ENCODE results near the gene CAPN2.
"Not testable (repeated sequence)": the region's sequence is repeated elsewhere in the genome, so short reads cannot be mapped to it uniquely, and the experiment has no call there.

Gene CAPN2

GRCh38 chr1:223794136-223794880, 82.0 kb downstream of the CAPN2 start:
- DNase-seq: no peak

- no peak for DNase-seq
These were observed 83.9 kb downstream of the CAPN2 start for GRCh38 chr1:223796210-223796609.

DNA sequence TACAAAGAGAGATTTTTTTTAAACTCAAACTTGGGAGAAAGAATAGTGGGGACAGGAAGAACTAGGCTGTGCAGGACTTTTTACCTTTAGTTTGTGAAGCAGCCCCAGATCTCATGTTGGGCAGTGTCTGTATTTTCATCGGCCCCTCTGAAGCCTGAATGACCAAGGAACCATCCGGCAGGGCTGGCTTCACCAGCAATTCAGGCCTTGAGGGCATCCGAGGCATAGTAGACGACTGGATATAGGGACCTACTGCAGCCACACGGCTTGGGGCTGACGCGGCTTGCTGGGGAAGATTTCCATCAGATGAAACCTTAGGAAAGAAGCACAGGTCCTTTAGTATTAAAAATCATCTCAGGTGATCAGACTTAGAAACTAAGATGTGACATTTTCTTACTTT, 89.7 kb downstream of the CAPN2 start:
- DNase-seq: no peak

GRCh38 chr1:223802602-223803001, 90.3 kb downstream of the CAPN2 start:
- DNase-seq: no peak

DNA sequence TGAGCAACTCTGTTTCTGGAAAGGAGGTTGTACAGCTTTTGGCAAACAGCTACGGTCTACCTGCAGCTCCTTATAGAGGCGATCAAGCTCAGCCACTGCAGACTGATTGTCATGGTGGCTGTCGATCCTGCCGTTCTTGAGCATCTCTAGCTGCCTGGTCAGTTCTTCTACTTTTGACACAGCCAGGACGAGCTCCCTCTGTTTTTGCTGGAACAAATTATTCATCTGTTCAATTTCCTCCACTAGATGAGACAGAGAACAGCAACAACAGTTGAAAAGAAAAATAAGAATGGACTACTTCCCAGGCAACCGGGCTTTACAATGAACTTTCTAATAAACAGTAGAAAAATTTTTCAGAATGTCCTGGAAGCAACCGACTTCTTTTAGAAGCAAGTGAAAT, 90.9 kb downstream of the CAPN2 start:
- no peak for DNase-seq

- not testable (repeated sequence) for DNase-seq
These were observed 97.6 kb downstream of the CAPN2 start for GRCh38 chr1:223809905-223810304.

GRCh38 chr1:223810586-223810985, 98.2 kb downstream of the CAPN2 start:
- DNase-seq: no peak

GRCh38 chr1:223811634-223812101, 99.3 kb downstream of the CAPN2 start:
- peak in 1 of 2 donors; percentile 57 for DNase-seq

GRCh38 chr1:223813645-223814044, 101.3 kb downstream of the CAPN2 start:
- DNase-seq: no peak

DNA sequence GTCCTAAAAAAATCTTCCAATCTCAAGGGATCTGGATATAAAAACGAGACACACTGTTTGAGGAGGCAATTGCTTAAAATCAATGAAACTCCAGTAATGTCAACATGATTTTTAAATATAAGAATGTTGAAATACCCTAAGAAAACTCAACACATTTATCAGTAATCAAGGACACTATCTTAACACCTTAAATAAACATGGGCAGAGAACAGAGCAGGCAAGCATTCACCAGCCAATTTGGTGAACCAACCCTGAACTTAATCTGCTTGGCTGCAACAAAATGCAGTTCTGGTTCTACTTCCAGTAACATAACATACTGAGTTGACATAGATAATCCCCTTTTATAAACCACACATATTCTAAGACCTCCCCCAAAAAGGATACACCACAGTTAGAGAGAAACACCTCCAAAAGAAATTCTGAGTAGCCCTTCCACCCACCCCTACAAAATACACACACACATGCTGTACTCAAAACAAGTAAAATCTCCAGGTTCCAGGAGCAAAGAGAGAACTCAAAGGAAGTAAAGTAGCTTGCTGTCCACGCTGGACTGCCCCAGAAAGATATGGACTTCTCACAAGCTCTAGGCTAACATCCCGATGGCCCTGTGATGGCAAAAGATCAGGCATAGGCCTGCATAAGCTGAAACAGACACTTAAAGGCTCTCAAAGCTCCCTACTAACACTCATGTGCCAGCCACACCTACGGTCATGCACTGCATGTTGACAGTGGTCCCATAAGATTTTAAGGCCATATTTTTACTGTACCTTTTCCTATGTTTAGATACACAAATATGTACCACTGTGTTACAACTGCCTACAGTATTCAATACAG, 102.9 kb downstream of the CAPN2 start:
- DNase-seq: no peak

GRCh38 chr1:223815865-223816264, 103.5 kb downstream of the CAPN2 start:
- DNase-seq: no peak

DNA sequence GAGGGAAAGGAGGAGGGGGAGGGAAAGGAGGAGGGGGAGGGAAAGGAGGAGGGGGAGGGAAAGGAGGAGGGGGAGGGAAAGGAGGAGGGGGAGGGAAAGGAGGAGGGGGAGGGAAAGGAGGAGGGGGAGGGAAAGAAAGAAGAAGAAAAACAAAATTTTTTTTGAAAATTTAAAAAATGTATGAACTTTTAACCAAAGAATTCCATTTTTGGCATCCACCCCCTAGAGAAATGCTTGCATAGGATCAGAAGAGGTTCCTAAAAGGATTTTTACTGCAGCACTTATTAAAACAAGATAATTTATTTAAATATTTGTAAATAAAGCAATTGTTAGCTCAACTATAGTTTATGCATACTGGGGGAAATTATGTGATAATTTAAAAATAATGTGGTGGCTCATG, 104.9 kb downstream of the CAPN2 start:
- not testable (repeated sequence) for DNase-seq

DNA sequence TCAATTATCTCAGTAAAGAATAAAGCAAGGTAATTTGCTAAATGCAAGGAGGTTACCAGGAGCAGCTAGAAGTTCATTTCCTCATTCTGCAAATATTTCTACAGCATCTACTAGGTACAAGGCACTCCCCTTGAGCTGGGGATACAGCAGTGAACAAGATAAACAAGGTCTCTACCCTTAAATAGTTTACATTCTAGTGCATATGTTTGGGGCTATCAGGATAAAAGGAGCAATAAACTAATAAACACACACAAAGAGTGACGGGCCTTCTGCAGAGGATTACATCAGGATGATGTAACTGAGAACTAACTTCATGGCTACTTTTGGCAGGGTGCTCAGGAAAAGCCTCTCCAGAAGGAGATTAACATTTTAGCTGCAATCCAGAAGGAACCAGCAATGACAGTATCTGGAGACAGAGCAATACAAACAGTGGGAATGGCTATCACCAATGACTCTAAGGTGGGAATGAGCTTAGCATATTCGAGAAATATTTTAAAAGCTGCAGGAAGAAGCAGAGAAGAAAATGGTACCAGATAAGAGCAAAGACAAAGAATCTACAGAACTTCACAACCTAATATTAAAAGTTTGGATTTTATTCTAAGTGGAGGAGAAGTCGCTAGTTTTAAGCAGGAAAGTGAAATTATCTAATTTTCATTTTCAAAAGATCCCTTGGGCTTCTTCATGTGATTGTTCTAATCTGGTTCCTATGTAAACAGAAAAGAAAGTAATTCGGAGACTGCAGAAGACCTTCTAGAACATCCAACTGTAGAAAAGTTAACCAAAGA, 107.6 kb downstream of the CAPN2 start:
- DNase-seq: no peak

GRCh38 chr1:223820515-223820858, 108.1 kb downstream of the CAPN2 start:
- no peak for DNase-seq

- DNase-seq: no peak
These were observed 108.6 kb downstream of the CAPN2 start for GRCh38 chr1:223820971-223821370.

DNA sequence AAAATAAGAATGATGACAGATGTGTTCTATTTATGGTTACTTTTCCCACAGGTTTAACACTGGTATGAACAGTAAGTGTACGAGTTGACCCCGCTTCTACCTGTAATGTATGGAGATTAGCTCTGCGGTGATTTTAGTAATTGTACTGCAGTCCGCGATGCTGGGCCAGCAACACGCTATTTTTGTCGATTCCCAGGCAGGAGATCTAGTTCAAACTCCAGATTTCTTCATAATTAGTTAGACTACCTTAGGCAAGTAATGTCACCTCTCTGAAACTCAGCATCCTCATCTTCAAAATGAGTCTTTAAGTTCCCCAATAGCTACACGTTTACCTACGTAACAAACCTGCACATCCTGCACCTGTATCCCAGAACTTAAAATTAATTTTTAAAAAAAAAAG, 111.9 kb downstream of the CAPN2 start:
- no peak for DNase-seq

GRCh38 chr1:223824712-223825111, 112.4 kb downstream of the CAPN2 start:
- no peak for DNase-seq

All from CD4-positive, alpha-beta T cell treated with Interleukin-1 beta for 1 hour (primary cell).